Stimulated activated CD8-positive, alpha-beta memory T cell treated with anti-CD3 and anti-CD28 coated beads, Interleukin-15, amount 100 ng/mL, for 24 hours (primary cell): ENCODE measurements around the gene TSN.
"Not testable (repeated sequence)": the region's sequence is repeated elsewhere in the genome, so short reads cannot be mapped to it uniquely, and the experiment has no call there.

Experiments used
- DNase-seq: peaks from one replicate; pipeline ENCODE4 v3.0.0-alpha.2; 2020; ENCODE audit warnings: low read depth

Gene TSN

DNA sequence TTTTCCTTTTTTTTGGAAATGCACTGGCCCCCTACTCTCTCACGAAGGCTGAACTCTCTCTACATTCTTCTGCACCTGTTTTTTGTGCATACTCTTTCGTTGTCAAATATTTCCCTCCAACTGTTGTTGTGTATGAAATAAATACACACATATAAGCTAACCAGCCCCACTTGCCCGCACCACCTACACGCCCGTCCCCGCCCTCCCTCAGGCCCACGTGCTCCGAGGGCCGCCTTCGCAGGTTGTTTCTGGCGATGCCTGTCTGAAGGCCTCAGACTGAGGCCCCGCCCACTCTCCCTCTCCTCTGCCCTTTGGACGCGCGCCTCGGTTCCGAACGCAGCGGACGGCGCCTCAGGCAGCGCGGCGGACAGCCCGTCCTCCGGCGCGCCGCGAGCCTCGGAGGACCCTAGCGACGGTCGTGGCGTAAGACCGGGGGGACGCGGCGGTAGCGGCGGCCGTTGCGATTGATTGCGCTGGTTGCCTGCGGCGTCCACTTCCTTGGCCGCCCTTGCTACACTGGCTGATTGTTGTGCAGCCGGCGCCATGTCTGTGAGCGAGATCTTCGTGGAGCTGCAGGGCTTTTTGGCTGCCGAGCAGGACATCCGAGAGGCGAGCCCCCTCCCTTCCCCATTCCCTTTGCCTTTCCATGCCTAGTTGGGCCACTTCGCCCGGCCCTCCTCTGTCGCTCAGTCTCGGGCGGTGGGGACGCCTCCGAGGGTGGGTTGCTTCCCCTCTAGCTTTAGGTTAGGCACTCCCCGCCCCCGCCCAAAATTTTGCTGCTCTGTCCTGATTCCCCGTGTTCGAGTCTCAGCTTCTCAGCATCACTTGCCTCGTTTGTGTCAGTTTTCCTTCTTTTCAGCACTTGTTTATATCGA, at the start of gene TSN:
TSN (plus strand) TSS at position 415 of the 875 bp plus-strand sequence; CDS start at position 544, 129 bp downstream.
- peak; percentile 88 for DNase-seq

DNA sequence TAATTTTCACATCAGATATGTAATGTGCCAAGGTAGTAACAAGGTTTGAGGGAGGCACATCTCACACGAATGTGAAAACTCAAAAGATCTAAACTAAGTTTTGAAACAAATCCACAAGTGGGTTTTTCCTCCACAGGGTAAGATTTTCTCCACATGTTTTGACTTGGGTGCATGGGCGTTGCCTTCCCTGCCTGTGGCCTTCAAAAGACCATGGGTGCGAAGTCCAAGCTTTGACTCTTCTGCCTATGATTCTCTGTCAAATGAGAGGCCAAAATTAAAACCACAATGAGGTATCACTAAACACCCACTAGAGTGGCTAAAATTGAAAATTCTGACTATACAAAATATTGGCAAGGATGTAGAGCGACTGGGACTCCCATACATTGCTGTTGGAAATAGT, 49.5 kb upstream of the TSN start:
- DNase-seq: no peak

GRCh38 chr2:121707344-121707919, 48.0 kb upstream of the TSN start:
- no peak for DNase-seq

GRCh38 chr2:121707920-121708361, 47.5 kb upstream of the TSN start:
- no peak for DNase-seq

DNA sequence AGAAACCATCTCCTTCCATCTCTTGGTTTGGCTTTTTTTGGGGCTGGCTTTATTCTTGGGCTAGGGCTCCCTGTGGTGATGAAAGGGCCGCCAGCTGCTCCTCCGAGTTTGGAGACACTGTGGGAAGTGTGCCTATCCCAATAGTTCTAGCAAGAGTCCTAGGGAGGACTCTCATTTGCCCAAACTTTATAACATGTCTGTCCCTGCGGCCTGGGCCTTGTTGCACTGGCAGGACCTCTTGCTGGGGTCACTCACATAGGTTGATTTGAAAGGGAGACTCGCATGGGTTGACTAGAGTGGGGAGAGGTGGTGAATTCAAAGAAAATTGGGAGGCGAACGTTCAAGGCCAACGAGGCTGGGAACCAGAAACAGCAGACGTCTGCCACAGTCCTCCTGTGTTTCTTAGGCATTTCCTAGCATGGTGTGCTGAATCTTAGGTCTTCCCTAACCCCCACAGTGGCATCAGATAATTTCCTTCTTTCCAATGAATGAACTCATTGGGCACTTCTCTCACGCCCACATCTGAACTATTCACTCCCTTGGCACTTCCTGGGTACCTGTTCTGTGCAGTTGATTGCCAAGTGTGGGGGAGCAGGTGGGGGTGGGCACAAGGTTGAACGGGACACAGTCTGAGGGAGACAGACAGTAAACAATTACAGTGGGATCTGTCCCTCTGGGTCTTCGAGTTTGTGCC, 45.5 kb upstream of the TSN start:
- no peak for DNase-seq

- no peak for DNase-seq
Observed at GRCh38 chr2:121710470-121711170, 44.8 kb upstream of the TSN start.

DNA sequence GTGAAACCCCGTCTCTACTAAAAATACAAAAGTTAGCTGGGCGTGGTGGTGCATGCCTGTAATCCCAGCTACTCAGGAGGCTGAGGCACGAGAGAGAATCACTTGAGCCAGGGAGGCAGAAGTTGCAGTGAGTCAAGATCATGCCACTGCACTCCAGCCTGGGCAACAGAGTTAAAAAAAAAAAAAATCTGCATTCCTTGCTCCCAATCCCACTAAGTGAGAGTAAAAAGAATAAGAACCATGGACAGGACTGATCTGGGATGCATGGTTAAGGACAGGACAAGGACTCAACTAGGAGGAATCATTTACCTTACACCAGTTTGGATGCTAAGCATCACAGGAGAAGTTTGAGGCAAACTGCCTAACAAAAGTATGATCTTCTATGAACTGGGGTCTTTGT, 44.0 kb upstream of the TSN start:
- not testable (repeated sequence) for DNase-seq

DNA sequence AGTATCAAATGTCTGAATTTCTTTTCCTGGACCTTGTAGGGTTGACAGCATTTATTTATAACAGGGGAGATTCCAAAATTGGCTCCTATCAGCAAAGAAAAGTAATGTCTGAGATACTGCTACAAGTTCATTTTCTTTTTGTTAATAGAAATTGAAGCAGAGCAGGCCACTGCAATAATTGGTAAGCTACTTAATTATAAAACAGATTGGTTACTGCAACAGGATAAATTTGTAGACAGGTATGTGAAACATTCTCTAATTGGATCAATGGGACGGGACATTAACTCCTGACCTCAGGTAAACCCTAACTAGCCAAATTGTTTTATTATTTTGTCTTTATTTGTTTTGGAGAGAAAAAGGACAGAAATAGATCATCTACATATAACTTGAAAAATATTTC, 39.3 kb upstream of the TSN start:
- DNase-seq: no peak

- DNase-seq: no peak
Observed at GRCh38 chr2:121717529-121717928, 37.9 kb upstream of the TSN start.

GRCh38 chr2:121721926-121722325, 33.5 kb upstream of the TSN start:
- DNase-seq: no peak

DNA sequence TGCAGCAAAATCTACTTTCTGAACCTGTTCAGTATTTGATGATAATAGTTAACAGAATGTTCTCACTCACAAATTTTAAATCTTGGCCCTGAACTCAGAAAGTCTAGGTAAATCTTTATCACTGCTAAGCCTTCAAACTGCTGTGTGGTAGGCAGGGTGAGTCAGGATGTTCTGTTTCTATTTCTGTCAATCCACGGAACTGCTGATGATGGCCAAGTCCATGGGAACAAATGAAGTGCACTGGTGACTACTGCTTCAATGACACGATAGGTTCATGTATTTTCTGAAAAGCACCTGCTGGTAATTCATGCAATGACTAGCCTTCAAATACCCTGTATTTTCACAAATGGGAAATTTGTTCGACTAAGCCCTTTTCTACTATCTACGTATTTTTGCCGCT, 33.0 kb upstream of the TSN start:
- DNase-seq: no peak

DNA sequence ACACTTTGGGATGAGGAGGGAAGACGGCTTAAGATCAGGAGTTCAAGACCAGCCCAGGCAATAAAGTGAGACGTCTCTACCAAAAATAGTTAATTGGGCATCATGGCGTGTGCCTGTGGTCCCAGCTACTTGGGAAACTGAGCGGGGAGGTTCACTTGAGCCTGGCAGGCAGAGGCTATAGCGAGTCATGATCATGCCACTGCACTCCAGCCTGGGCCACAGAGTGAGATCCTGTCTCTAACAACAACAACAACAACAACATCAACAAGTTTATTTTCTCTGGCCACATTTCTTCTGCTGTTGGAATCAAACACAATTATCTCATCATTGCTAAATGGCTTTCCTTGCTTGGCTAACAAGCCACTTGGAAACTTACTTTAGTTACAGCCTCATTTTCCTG, 32.1 kb upstream of the TSN start:
- no peak for DNase-seq

- DNase-seq: no peak
Observed at GRCh38 chr2:121727332-121727731, 28.1 kb upstream of the TSN start.

DNA sequence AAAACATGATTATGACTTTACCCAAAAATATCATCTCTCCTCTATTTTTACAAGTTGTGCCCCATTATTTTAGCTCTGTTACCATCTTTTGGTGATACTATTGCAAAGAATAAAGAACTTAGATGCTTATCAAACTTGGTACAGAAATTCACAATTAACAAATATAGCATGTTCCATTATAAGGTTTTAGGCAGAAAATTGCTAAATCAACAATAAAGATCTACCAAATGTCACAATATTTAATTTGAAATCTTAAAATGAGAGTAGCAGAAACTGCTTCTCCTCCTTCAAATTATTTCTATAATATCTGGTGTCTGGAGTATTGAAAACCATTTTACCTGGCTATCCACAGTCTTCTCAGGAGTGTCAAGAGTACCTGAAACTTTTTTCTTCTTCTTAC, 27.5 kb upstream of the TSN start:
- DNase-seq: no peak

DNA sequence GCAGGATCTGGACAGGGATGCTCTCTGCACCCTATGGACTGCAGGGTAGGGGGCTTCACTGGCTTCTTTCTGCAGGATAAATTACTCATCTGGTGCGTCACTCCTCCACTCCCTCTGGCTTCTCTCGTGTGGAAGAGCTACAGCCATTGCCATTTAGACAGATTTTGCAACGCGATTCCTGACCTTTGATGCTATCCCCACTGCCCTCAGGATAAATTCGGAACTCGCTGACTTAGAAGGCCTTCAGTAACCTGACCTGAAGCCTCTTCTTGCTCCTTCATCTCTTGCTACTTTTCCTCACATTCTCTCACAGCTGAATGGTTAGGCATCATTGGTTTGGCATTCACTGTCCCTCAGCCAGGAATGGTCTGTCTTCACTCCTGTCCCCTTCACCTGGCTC, 24.1 kb upstream of the TSN start:
- no peak for DNase-seq

DNA sequence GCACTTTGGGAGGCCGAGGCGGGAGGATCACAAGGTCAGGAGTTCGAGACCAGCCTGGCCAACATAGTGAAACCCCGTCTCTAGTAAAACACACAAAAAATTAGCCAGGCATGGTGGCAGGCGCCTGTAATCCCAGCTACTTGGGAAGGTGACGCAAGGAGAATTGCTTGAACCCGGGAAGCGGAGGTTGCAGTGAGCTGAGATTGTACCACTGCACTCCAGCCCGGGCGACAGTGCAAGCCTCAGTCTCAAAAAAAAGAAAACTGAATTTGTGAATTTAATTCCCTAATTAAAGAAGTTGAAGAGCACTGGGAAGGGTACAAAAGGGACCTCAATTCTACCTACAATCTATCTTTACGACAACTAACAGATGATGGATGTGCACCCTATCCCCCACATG, 20.9 kb upstream of the TSN start:
- not testable (repeated sequence) for DNase-seq

GRCh38 chr2:121735518-121736074, 19.9 kb upstream of the TSN start:
- DNase-seq: no peak

DNA sequence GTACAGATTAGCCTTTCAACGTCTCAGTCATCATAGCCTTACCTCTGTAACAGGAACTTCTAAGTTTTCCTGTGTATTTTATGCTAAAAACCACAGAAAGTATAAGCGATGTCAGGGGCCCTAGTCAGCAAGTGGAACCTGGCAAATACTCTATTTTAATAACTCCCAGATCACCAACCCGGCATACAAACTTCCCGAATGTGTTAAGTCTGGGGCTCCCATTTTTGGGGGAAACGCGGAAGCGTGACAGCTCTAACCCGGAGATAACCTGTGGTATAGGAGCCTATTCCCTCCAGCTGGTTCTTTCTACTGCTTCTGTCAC, 19.4 kb upstream of the TSN start:
- no peak for DNase-seq

- peak; percentile 100 for DNase-seq
Observed at GRCh38 chr2:121736462-121737336, 18.8 kb upstream of the TSN start, which contains the start of gene NIFK. Gene NIFK, minus strand, starts transcription at chr2:121736875. Its CDS starts 25 bp downstream, at chr2:121736850.

GRCh38 chr2:121740973-121741372, 14.5 kb upstream of the TSN start:
- no peak for DNase-seq

DNA sequence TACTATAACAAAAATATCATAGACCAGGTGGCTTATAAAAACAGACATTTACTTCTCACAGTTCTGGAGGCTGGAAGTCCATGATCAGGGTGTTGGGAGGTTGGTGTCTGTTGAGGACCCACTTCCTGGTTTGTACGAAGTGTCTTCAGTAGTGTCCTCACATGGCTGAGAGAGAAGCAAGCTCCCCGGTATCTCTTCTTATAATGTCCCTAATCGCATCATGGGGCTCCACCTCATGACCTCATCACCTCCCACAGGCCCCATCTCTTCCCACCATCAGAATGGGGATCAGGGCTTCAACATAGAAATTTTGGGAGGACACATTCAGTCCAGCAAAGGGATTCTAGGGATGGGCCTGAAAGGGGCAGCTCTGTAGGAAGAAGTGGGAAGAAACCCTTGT, 14.0 kb upstream of the TSN start:
- DNase-seq: no peak
